Measurements from ENCODE around the gene EPG5. TPM values are rescaled to one million over a fixed set of nuclear protein-coding genes. Genes with fewer than 3 reads are reported as not detected.

Gene EPG5
- total and polyA plus RNA-seq, 2 experiments from 2014 or later: 4.6 to 32.1 TPM

- 41% methylated on average over 17 of the region's 17 CpGs for WGBS (ENCODE audit: low lambda C conversion rate, missing lambda C conversion rate)
Measured at GRCh38 chr18:45879681-45880655, 87.2 kb downstream of the EPG5 start.

DNA sequence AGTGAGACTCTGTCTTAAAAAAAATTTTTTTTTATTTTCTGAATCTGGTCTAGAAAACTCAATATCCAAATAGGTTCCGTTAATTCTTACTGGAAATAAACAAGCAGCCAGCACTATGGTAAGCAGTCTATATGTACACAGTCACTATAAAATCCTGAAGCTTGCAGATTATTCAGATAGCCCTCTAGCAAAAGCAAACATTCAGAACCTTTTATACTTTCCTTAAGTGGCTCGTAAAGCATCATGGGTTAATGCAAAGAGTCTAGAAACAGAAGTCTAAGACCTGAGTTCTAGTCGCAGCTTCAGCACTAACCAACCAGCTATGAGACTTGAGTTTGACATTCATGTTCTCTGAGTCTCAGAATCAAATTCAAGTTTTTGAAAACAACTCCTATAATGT, 89.7 kb downstream of the EPG5 start:
- no peaks in the 10 kb centered on the region for H3K79me2 ChIP-seq
- WGBS (ENCODE audit: low lambda C conversion rate, missing lambda C conversion rate): 66% methylated on average over 3 of the region's 3 CpGs
- TF ChIP-seq CTCF (IDR thresholded peaks at IDR 0.05; ENCODE audit: poor library complexity) (no peak), EZH2 (IDR thresholded peaks at IDR 0.05; ENCODE audit: borderline replicate concordance) (no peak), EZH2phosphoT487 (IDR thresholded peaks at IDR 0.05; ENCODE audit: low read depth, severe bottlenecking, unreplicated experiment) (no peak)

More at GRCh38 chr18:45879681-45880655, 87.2 kb downstream of the EPG5 start:
- Histone ChIP-seq H3K4me1 (ENCODE audit: insufficient read depth) (no peaks in the 10 kb centered on the region), H3K9me3 (ENCODE audit: low read depth) (no peaks in the 10 kb centered on the region), H3K36me3 (replicated peaks; ENCODE audit: insufficient read depth, low read depth) (no peaks in the 10 kb centered on the region), H3K27ac (no peak overlapping the region), H3K4me3 (no peak overlapping the region), H2AFZ (no peak overlapping the region), H3K79me2 (no peaks in the 10 kb centered on the region), H4K20me1 (ENCODE audit: insufficient read depth, poor library complexity, severe bottlenecking) (no peaks in the 10 kb centered on the region), H3K9me2 (replicated peaks; ENCODE audit: insufficient read depth) (no peaks in the 10 kb centered on the region), H3K4me2 (no peak overlapping the region), H3K27me3 (no peaks in the 10 kb centered on the region)
- peak; percentile 85 for DNase-seq (ENCODE audit: low spot score)
- peak; percentile 98 for TF ChIP-seq CTCF (IDR thresholded peaks at IDR 0.05; ENCODE audit: poor library complexity)
- TF ChIP-seq EZH2phosphoT487 (IDR thresholded peaks at IDR 0.05; ENCODE audit: low read depth, severe bottlenecking, unreplicated experiment): no peak
- no peak for TF ChIP-seq EZH2 (IDR thresholded peaks at IDR 0.05; ENCODE audit: borderline replicate concordance)

GRCh38 chr18:45876161-45876560, 91.0 kb downstream of the EPG5 start:
- Histone ChIP-seq H4K20me1 (ENCODE audit: insufficient read depth, poor library complexity, severe bottlenecking) (no peaks in the 10 kb centered on the region), H3K79me2 (no peaks in the 10 kb centered on the region), H3K9me2 (replicated peaks; ENCODE audit: insufficient read depth) (no peaks in the 10 kb centered on the region), H3K4me1 (ENCODE audit: insufficient read depth) (no peaks in the 10 kb centered on the region), H2AFZ (no peak overlapping the region), H3K4me3 (no peak overlapping the region), H3K27ac (no peak overlapping the region), H3K9me3 (ENCODE audit: low read depth) (no peaks in the 10 kb centered on the region), H3K4me2 (no peak overlapping the region), H3K36me3 (replicated peaks; ENCODE audit: insufficient read depth, low read depth) (no peaks in the 10 kb centered on the region), H3K27me3 (no peaks in the 10 kb centered on the region)
- DNase-seq (ENCODE audit: low spot score): no peak
- TF ChIP-seq EZH2phosphoT487 (IDR thresholded peaks at IDR 0.05; ENCODE audit: low read depth, severe bottlenecking, unreplicated experiment) (no peak), EZH2 (IDR thresholded peaks at IDR 0.05; ENCODE audit: borderline replicate concordance) (no peak), CTCF (IDR thresholded peaks at IDR 0.05; ENCODE audit: poor library complexity) (no peak)
- 80% methylated on average over 3 of the region's 3 CpGs for WGBS (ENCODE audit: low lambda C conversion rate, missing lambda C conversion rate)

More for the DNA sequence above, 89.7 kb downstream of the EPG5 start:
- no peaks in the 10 kb centered on the region for H4K20me1 ChIP-seq (ENCODE audit: insufficient read depth, poor library complexity, severe bottlenecking)
- no peaks in the 10 kb centered on the region for H3K27me3 ChIP-seq
- no peaks in the 10 kb centered on the region for H3K9me2 ChIP-seq (replicated peaks; ENCODE audit: insufficient read depth)
- no peaks in the 10 kb centered on the region for H3K4me1 ChIP-seq (ENCODE audit: insufficient read depth)
- H3K4me2 ChIP-seq: no peak overlapping the region
- H3K9me3 ChIP-seq (ENCODE audit: low read depth): no peaks in the 10 kb centered on the region
- H3K4me3 ChIP-seq: no peak overlapping the region
- no peak overlapping the region for H3K27ac ChIP-seq
- no peaks in the 10 kb centered on the region for H3K36me3 ChIP-seq (replicated peaks; ENCODE audit: insufficient read depth, low read depth)
- no peak overlapping the region for H2AFZ ChIP-seq
- no peak for DNase-seq (ENCODE audit: low spot score)
